ENCODE measurements around the gene MYRIP.

DNA sequence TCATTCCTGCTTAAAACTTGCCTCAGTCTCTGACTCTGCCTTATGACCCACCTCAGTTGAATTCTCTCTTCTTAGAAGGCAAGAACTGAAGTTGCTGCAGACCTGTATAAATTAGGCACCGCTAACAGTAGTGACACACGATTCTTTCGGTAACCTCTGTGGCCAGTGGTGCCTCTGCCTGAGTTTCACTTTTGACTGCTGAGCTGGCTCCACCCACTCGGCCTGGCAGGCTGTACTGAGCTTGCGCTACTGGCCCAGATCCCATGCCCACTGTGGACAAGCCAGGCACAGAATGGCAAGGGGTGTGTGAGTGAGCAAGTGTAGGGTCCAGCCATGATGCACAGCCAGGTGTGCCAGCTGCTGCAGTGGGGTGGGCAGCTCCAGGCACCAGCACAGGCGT, 481.0 kb downstream of the MYRIP start:
- TF ChIP-seq POLR2AphosphoS5 (IDR thresholded peaks at IDR 0.05): no peak
- TF ChIP-seq, protein P1, sequence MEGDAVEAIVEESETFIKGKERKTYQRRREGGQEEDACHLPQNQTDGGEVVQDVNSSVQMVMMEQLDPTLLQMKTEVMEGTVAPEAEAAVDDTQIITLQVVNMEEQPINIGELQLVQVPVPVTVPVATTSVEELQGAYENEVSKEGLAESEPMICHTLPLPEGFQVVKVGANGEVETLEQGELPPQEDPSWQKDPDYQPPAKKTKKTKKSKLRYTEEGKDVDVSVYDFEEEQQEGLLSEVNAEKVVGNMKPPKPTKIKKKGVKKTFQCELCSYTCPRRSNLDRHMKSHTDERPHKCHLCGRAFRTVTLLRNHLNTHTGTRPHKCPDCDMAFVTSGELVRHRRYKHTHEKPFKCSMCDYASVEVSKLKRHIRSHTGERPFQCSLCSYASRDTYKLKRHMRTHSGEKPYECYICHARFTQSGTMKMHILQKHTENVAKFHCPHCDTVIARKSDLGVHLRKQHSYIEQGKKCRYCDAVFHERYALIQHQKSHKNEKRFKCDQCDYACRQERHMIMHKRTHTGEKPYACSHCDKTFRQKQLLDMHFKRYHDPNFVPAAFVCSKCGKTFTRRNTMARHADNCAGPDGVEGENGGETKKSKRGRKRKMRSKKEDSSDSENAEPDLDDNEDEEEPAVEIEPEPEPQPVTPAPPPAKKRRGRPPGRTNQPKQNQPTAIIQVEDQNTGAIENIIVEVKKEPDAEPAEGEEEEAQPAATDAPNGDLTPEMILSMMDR (IDR thresholded peaks at IDR 0.05): no peak

Measured in suprapubic skin (tissue), 3 donors.